Hepatocyte (in vitro differentiated cells): ENCODE results near the gene SMC6.

ENCODE experiments used
- CTCF ChIP-seq: fragments of 200-600 bp; sonication (generic); IDR thresholded peaks from 2 replicates; pipeline ENCODE4 v1.5.1; 2016; ENCODE audit warnings: antibody characterized with exemption, mild to moderate bottlenecking; ENCODE audit not compliant: poor library complexity
- EZH2phosphoT487 ChIP-seq: fragments of 200-600 bp; sonication (generic); IDR thresholded peaks from one replicate; pipeline ENCODE4 v1.6.1; 2018; ENCODE audit warnings: antibody characterized with exemption, mild to moderate bottlenecking, low read depth, moderate library complexity; ENCODE audit not compliant: unreplicated experiment, severe bottlenecking

GRCh38 chr2:17757321-17757720, 3.7 kb upstream of the SMC6 start:
- no peak for TF ChIP-seq CTCF
- TF ChIP-seq EZH2phosphoT487, result no peak
